Midbrain (tissue), 1 donor: Measurements from ENCODE around the gene KCNK7.

ENCODE experiments used
- DNase-seq: peaks from one replicate; lab custom pipeline; 2025; lab: John Stamatoyannopoulos, UW

Gene KCNK7

DNA sequence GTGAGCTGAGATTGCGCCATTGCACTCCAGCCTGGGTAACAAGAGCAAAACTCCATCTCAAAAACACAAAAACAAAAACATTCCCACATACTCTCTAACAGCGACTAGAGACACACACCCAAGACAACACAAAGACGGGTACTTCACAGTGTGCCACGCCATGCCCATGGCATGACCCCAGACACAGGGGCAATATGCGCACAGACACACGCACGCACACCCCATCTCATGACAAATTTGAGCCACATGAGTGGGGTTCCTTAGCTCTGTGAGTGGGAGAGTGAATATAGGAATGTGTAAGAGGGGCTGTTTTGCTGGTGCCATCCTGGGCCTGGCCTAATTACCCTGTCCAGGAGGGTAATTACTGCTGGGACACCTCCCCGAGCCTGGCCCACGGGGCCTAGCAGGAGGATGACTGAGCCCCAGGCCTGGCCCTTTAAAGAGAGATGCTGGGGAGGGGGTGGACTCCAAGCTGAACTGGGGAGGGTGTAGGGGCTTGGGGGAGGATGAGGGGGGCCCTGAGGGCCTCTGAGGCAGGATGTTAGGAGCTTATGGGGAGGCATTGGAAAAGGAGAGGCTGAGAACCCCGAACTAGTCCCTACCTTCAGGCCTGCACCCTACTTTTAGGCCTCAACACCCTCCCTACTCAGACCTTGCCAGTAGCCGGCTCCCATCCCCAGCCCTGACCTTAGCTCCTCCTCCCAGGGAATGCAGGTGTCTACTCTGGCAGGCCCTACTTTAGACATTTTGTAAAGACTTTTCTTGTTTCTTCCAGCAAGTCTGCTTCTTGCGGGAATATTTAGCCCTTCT, 38.9 kb downstream of the KCNK7 start:
- DNase-seq, result no peak

DNA sequence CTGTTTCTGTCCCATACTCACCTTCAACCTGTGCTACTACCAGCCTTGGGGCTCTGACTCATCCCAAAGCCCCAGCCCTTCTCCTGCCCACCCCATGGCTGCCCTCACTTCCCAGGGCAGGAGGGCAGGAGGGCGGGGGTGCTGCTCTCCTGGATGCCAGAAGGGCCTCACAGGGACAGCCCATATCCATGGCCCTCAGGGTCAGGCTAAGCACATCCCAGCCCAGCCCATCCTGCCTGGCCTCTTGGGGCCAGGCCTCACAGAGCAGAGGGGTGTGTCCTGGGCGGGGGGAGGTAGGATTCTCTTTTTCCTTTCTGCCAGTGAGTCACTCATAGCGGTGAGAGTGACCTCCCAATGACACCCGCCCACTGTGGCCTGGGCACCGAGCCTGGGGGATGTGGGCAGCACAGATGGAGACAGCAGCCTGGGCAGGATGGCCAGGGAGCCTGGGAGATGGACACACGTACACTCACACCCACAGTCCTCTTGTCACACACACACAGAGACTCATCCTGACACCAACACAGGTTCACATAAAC, 39.8 kb downstream of the KCNK7 start:
- DNase-seq, result no peak

DNA sequence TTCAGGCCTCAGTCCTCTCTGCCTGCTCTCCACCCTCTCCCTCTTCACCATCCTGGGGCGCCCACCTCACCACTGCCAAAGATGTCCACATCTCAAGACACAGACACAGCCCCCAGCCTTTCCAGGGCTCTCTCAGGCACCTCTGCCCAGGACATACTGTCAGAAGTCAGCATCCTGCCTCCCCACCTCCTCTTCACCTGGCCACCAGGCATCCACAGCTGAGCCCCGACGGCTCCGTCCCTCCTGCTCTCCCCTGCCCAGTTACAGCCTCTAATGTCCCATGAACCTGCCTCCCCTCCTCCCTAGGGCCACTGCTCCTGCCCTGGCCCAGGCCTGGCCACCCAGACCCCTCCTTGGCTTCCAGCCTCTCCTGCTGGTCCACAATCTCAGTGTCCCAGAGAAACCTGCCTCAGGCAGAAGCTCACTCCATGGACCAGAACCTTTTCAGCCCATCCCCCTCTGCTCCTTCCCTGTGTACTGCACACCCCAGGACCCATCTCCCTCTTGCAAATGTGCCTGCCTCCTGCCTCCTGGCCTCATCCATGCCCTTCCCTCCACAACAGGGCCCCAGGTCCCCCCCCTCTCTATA, 40.7 kb downstream of the KCNK7 start:
- no peak for DNase-seq

DNA sequence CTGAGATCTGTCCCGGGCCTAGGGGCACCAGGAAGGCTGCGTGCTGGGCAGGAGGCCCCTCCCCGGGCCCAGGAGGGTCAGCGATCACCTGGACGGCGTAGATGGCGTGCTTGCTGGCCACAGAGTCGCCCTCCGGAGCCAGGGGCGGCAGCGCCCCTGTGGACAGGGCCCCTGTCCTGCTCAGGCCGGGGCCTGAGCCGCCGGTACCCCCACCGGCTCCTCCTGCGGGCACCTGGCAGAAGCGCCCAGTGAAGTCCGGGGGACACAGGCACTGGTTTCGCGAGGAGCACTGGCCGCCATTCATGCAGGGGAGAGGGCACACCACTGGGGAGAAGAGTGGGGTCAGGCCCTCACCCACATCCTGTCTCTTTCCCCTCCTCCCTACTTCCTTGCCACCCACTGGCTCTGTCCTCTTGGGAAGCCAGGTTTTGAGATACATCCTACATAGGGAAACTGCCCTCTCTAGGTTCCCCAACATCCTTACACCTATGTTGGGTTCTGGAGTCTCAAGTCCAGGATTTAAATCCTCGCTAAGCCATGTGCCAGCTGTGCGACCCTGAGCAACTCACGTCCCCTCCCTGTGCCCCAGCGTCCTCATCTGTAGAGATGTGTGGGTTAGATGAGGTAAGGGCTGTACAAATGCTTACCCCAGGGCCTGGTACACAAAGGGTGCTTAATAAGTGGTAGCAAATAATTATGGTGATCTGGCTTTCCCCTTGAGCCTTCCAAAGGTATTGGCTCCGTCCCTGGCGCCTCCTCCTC, 41.4 kb downstream of the KCNK7 start:
- no peak for DNase-seq

DNA sequence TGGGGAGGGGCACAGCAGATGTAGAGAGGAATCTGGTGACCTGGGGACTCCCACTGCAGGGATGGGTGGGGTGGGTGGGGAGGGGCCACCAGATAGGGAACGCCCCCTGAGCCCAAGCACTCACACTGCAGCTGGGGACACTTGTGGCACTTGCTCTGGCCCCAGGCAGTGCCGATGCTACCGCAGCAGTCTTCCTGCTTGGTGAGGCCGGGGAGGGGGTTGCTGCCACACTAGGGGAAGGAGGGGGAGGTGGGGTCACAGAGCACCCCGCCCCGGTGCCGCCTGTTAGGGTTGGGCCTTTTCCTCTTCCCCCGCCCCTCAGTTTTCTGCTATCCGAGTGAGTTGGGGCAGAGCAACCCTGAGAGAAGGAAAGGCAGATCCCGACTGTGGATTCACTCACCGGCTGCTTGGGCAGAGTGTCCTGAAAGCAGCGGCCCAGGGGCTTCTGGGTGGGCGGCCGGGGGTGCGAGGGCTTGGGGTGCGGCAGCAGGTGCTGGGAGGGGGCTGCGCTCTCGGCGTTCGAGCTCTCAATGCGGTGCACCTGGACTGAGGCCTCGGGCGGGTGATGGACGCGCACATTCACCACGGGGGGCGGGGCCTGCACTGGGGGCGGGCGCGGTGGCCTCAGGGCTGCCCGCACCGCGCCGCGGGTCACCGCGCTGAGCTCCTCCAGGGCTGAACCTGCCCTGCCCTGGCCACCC, 42.1 kb downstream of the KCNK7 start:
- DNase-seq, result no peak

DNA sequence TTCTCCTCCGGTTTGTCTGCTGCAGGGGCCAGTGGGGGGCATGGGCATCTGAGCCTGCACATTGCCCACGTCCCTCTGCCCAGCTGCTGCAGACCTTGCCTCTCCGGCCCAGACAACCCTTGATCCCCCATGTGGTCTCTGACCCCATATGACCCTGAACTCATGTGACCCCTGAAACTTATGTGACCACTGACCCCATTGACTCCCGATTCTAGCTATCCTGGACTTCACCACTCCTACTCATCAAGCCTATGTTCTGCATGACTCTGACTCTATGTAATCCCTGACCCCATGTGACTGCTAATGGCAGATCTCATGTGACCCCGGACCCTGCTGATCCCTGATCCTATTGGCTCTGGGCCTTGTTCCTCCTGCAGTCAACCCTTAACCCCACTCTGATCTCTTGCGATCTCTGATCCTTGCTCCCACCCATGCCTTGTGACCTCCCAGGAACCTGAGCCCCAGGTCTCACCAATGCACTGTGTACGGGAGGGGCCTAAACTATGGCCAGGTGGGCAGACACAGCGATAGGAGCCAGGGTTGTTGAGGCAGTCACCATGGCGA, 43.1 kb downstream of the KCNK7 start:
- DNase-seq, result no peak

DNA sequence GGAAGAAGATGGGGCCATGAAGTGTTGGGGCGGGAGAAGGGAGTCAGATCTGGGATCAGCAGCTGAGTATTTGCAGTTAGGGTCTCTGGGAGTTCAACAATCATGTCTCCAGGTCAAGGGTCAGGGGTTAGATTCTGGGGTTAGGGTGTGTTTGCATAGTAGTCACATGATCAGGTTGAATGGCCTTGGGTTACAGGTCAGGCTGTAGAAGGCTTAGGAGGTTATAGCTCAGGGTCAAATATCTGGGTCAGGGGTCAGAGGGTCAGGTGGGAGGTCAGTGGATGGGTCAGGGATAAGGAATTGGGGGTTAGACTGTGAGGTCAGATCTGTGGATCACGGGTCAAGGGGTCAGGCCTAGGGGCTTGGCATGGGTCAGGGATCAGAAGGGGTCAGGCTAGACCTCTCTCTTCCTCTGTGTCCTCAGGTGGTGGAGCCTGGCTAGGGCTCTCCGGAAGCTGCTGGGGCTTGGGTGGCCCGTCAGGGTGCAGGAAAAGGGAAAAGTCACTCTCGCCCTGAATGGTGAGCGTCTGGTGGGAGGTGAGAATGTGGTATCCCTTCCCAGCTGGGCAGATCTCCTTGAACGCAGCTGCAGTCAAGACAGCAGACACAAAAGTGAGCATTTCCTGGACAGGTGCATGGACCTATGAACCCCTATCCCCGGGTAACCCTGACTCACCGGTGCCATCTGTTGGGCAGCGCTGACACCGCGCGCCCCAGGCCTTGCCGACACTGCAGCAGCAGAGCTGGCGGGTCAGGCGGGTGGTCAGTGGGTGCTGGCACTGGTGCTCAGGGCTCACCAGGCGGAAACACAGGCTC, 43.8 kb downstream of the KCNK7 start:
- DNase-seq, result peak; percentile 17

DNA sequence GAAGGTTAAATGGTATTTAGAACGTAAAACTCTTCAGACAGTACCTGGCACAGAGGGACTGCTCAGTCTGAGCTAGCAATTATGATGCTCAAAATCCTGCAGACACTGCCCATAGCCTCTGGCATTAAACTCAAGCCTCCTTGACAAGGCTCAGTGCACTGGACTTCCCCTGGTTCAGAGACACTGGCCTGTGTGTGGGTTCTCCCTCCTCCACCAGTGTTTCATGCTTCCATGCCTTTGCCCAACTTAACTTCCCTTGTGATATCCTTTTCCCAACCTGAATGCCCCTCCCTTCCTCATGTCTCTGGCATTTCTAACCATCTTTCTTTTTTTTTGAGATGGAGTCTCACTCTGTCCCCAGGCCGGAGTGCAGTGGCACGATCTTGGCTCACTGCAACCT, 46.5 kb downstream of the KCNK7 start:
- no peak for DNase-seq

DNA sequence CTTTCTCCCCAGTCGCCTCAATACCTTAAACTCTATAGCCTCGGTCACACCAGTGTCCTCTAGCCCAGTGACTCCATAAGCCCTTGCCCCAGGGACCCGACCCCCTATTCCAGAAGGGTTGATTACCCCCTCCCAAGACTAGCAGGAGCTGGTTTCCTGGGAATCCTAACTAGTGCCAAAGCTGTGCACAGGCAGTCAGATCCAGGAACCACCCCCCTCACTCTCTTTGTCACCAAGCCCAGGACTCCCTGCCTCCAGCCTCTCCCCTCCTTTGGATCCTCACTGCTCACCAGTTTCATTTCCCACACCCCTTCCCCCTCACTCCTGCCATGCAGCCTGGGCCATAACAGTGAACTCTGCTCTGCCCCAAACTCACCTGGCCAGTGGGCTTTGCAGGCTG, 47.2 kb downstream of the KCNK7 start:
- peak; percentile 2 for DNase-seq

DNA sequence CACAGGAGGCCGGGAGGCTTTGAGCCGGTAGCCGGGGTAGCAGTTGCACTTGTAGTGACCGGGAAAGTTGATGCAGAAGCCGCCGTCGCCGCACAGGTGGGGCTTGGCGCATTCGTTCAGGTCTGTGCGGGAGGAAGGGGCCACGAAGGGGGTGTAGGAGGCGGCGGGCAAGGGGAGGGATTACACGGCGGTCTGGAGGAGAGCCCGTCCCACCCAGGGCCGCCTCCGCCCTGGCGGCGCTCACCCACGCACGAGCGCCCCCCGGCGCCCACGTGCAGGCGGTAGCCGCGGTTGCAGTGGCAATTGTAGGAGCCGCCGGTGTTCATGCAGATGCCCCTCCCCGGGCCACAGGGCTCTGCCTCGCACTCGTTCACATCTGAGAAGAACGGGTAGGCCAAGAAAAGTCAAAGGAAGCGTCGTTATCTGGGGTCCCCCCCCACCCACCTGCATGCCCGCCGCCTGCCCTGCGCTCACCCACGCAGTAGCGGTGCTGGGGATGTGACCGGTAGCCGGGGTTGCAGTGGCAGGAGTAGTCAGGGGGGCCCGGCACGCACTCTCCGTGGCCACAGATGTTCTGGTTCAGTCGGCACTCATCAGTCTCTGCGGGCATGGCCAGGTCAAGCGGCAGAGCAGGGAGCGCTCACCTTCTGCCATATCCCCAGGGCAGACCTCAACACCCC, 48.0 kb downstream of the KCNK7 start:
- no peak for DNase-seq

DNA sequence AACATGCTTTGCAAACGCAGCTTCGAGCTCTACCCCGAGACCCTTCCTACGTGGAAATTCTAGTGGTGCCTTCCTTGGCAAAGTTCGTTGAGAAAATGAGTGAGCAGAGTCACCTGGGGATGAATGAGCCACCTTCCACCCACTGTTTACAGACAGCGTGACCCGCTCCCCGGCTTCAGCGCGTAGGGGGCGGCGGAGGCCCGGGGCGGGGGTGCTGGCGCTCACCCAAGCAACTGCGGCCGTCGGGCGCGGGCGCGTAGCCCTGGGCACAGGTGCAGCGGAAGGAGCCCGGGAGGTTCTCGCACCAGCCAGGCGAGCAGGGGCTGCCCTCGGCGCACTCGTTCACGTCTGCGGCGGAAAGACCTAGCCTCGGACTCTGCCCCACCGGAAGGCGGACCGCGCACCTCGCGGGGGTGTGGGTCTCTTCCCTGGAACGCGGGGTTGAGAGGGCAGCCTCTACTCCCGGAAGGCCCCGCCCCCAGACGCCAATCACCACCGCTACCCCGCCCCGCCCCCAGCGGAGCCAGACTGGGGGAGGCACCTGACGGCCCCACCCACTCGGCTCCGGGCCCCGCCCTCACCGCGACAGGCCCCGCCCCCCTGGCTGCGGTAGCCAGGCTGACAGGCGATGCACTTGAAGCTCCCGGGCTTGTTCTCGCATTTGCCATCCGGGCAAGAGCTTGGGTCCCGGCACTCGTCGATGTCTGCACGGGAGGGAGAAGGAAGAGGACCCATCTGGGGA, 49.2 kb downstream of the KCNK7 start:
- DNase-seq, result no peak

DNA sequence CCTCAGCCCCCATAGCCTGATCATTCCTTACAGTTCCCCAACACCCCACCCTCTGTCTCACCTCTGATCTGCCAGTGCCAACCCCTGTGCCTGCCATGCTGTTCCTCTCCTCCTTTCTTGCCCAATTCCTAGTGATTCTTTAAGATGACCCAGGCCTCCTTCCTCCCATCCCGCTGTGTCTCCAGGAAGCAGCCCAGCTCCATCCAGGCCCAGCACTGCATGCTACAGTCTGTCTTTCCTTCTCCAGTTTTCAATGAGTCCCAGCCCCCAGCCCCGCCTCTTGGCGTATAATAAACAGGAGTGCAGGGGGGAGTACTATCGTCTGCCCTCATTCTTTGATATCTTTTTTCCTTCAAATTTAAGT, 49.8 kb downstream of the KCNK7 start:
- DNase-seq, result no peak
